DMS153 (cell line): Measurements from ENCODE around the gene OOSP3.
"Not testable (repeated sequence)": the region's sequence is repeated elsewhere in the genome, so short reads cannot be mapped to it uniquely, and the experiment has no call there.

Experiments used
- DNase-seq: peaks from one replicate; lab custom pipeline; 2025; lab: John Stamatoyannopoulos, UW

The OOSP3 gene

GRCh38 chr11:59877325-59877724 is 1.3 kb upstream of the OOSP3 start:
- DNase-seq: no peak

- DNase-seq: no peak
These were observed 798 bp upstream of the OOSP3 start for GRCh38 chr11:59877784-59878183.

GRCh38 chr11:59879567-59879966 is 985 bp downstream of the OOSP3 start:
- DNase-seq: no peak

- DNase-seq: no peak
These were observed 5.0 kb downstream of the OOSP3 start for GRCh38 chr11:59883597-59883996.

GRCh38 chr11:59887156-59887555 is 8.6 kb downstream of the OOSP3 start:
- not testable (repeated sequence) for DNase-seq

- DNase-seq: no peak
These were observed 13.2 kb downstream of the OOSP3 start for GRCh38 chr11:59891781-59892181.

GRCh38 chr11:59894616-59895015 is 16.0 kb downstream of the OOSP3 start:
- DNase-seq: no peak

- no peak for DNase-seq
These were observed 19.5 kb downstream of the OOSP3 start for GRCh38 chr11:59898046-59898445.

- DNase-seq: no peak
These were observed 20.1 kb downstream of the OOSP3 start for GRCh38 chr11:59898650-59899049.

GRCh38 chr11:59899532-59899931 is 20.9 kb downstream of the OOSP3 start:
- DNase-seq: no peak

GRCh38 chr11:59900366-59901126 is 22.0 kb downstream of the OOSP3 start:
- DNase-seq: no peak

GRCh38 chr11:59901306-59901705 is 22.7 kb downstream of the OOSP3 start:
- DNase-seq: no peak

- DNase-seq: not testable (repeated sequence)
These were observed 25.0 kb downstream of the OOSP3 start for GRCh38 chr11:59903569-59903968.

GRCh38 chr11:59918480-59918879 is 39.9 kb downstream of the OOSP3 start:
- no peak for DNase-seq

- no peak for DNase-seq
These were observed 40.5 kb downstream of the OOSP3 start for GRCh38 chr11:59918987-59919589.

- no peak for DNase-seq
These were observed 45.2 kb downstream of the OOSP3 start for GRCh38 chr11:59923813-59924212.

- no peak for DNase-seq
These were observed 53.1 kb downstream of the OOSP3 start for GRCh38 chr11:59931688-59932087.

GRCh38 chr11:59938132-59938531 is 59.5 kb downstream of the OOSP3 start, which contains the start of gene OOSP1:
Gene OOSP1 (plus strand): TSS chr11:59938432. CDS start chr11:59938455, 23 bp downstream.
- no peak for DNase-seq

- DNase-seq: no peak
These were observed 60.1 kb downstream of the OOSP3 start for GRCh38 chr11:59938718-59939117.

- DNase-seq: no peak
These were observed 60.9 kb downstream of the OOSP3 start for GRCh38 chr11:59939482-59939881.

GRCh38 chr11:59941091-59941490 is 62.5 kb downstream of the OOSP3 start:
- no peak for DNase-seq

GRCh38 chr11:59943997-59944714 is 65.6 kb downstream of the OOSP3 start:
- no peak for DNase-seq

GRCh38 chr11:59944720-59945119 is 66.1 kb downstream of the OOSP3 start:
- no peak for DNase-seq
